PC-9 (cell line): ENCODE data around the gene BMAL1.

ENCODE experiments used
- EZH2 ChIP-seq: fragments of 200-600 bp; sonication (generic); IDR thresholded peaks from 2 replicates; pipeline ENCODE4 v1.8.0; 2017; ENCODE audit warnings: antibody characterized with exemption, low read depth
- TF ChIP-seq, protein P1 (sequence below): fragments of 200-600 bp; sonication (generic); conservative IDR thresholded peaks from 2 replicates; pipeline ENCODE4 v1.6.1; 2017; ENCODE audit warnings: mixed run types, antibody characterized with exemption, mild to moderate bottlenecking, moderate library complexity

DNA sequence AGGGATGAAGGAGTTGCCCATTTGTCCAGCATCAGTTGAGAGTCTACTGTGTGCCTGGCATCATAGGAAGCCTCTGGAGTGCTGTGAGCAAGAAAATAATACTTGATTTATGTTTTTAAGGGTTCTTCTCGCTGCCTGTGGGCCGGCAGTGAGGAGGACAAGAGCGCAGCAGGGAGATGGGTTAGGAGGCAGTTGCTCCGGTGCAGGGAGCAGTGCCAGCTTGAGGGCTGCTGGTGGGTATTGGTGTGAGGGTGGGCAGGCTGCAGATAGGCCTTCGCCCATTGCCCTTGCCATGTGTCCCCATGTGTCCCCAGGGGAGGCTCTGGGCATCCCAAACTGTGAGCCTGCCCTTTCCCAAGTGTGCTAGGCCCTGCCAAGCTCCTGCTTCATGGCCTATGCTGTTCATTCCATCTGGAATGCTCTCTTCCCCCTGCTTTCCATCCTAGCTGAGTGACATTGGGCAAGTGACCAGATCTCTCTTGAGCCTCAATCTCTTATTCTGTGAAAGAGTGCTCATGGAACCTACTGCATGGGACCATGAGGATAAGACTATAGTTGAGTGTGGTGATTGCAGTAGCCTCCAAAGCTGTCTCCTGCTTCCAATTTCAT, 19.8 kb downstream of the BMAL1 start:
- TF ChIP-seq, protein P1, sequence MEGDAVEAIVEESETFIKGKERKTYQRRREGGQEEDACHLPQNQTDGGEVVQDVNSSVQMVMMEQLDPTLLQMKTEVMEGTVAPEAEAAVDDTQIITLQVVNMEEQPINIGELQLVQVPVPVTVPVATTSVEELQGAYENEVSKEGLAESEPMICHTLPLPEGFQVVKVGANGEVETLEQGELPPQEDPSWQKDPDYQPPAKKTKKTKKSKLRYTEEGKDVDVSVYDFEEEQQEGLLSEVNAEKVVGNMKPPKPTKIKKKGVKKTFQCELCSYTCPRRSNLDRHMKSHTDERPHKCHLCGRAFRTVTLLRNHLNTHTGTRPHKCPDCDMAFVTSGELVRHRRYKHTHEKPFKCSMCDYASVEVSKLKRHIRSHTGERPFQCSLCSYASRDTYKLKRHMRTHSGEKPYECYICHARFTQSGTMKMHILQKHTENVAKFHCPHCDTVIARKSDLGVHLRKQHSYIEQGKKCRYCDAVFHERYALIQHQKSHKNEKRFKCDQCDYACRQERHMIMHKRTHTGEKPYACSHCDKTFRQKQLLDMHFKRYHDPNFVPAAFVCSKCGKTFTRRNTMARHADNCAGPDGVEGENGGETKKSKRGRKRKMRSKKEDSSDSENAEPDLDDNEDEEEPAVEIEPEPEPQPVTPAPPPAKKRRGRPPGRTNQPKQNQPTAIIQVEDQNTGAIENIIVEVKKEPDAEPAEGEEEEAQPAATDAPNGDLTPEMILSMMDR = no peak
- TF ChIP-seq EZH2 = no peak
